NK-92 (cell line): ENCODE data around the gene HOXB8.

ENCODE experiments used
- DNase-seq: peaks from one replicate; lab custom pipeline; 2025; ENCODE audit not compliant: unreplicated experiment; lab: John Stamatoyannopoulos, UW

HOXB8 gene

GRCh38 chr17:48596735-48597527, 18.2 kb downstream of the HOXB8 start:
- no peak for DNase-seq

GRCh38 chr17:48596000-48596734, 18.9 kb downstream of the HOXB8 start:
- DNase-seq: no peak

- DNase-seq: no peak
Measured at GRCh38 chr17:48595278-48595999, 19.7 kb downstream of the HOXB8 start.

- no peak for DNase-seq
Measured at GRCh38 chr17:48594538-48595277, 20.4 kb downstream of the HOXB8 start.

- DNase-seq: no peak
Measured at GRCh38 chr17:48593840-48594537, 21.1 kb downstream of the HOXB8 start.

- DNase-seq: no peak
Measured at GRCh38 chr17:48593126-48593829, 21.8 kb downstream of the HOXB8 start, which contains the start of gene HOXB5. HOXB5 (minus strand) TSS chr17:48593779; CDS start chr17:48593682, 97 bp downstream.

GRCh38 chr17:48592577-48592976, 22.5 kb downstream of the HOXB8 start:
- no peak for DNase-seq

- no peak for DNase-seq
Measured at GRCh38 chr17:48592057-48592514, 23.0 kb downstream of the HOXB8 start.

GRCh38 chr17:48591255-48592056, 23.6 kb downstream of the HOXB8 start:
- DNase-seq: no peak

- no peak for DNase-seq
Measured at GRCh38 chr17:48590607-48591161, 24.4 kb downstream of the HOXB8 start.

- no peak for DNase-seq
Measured at GRCh38 chr17:48589831-48590606, 25.1 kb downstream of the HOXB8 start, which contains the start of gene HOXB3. HOXB3 (minus strand) TSS chr17:48590241; CDS start chr17:48552474, 37,767 bp downstream.

- no peak for DNase-seq
Measured at GRCh38 chr17:48589060-48589830, 25.8 kb downstream of the HOXB8 start.

- no peak for DNase-seq
Measured at GRCh38 chr17:48588528-48588927, 26.6 kb downstream of the HOXB8 start.

- no peak for DNase-seq
Measured at GRCh38 chr17:48588074-48588415, 27.0 kb downstream of the HOXB8 start.

GRCh38 chr17:48587276-48588073, 27.6 kb downstream of the HOXB8 start:
- no peak for DNase-seq
